Omental fat pad (tissue), 4 donors: Measurements from ENCODE around the gene COMTD1. TPM values are rescaled to one million over a fixed set of nuclear protein-coding genes. Genes with fewer than 3 reads are reported as not detected.

ENCODE experiments used
- ATAC-seq: fragments of 150-250 bp; one replicate; pipeline ENCODE4 v1.9.1; 2016; ENCODE audit warnings: mild to moderate bottlenecking, moderate library complexity; ENCODE audit not compliant: low FRiP score
- DNase-seq: peaks from one replicate; pipeline ENCODE4 v3.0.0-alpha.2; 2019; ENCODE audit warnings: low spot score
- CTCF ChIP-seq, 3 donors: fragments of 450-650 bp; IDR thresholded peaks; one replicate each; pipeline ENCODE4 v1.5.1; 2016 to 2017; ENCODE audit warnings: antibody characterized with exemption in 3 of 3, mild to moderate bottlenecking in 3 of 3, moderate library complexity in 2 of 3
- total RNA-seq, 4 donors: library from RNA; depleted of rRNA; stranded (reverse); fragments of >200 nt; gene quantifications; one replicate each; pipeline ENCODE4 v1.1.0, GENCODE V29; 2016

The COMTD1 gene
- total RNA-seq, 4 donors from 2014 or later = 16.1 to 30.6 (median 24.3) TPM

- no peak for TF ChIP-seq CTCF (IDR thresholded peaks at IDR 0.05)
- no peak for DNase-seq
- ATAC-seq = no peak
Measured at GRCh38 chr10:75260990-75261389, 25.2 kb upstream of the COMTD1 start.

DNA sequence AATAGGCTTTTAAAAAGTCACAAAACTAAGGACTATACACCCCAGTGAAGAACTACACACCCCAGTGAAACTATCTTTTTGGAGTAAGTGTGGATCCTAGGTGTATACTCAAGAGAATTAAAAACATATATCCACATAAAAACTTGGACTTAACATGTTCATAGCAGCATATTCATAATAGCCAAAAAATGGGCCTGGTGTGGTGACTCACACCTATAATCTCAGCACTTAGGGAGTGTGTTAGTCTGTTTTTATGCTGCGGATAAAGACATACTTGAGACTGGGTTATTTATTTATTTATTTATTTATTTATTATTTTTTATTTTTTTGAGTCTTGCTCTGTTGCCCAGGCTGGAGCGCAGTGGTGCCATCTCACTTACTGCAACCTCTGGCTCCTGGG lies 19.0 kb upstream of the COMTD1 start:
- no peak for ATAC-seq
- DNase-seq = no peak
- TF ChIP-seq CTCF (IDR thresholded peaks at IDR 0.05) = no peak

GRCh38 chr10:75253281-75254220 lies 17.8 kb upstream of the COMTD1 start:
- TF ChIP-seq CTCF (IDR thresholded peaks at IDR 0.05) = no peak
- ATAC-seq (no peak), DNase-seq (no peak)

GRCh38 chr10:75250934-75251333 lies 15.2 kb upstream of the COMTD1 start:
- no peak for TF ChIP-seq CTCF (IDR thresholded peaks at IDR 0.05)
- no peak for ATAC-seq
- no peak for DNase-seq

DNA sequence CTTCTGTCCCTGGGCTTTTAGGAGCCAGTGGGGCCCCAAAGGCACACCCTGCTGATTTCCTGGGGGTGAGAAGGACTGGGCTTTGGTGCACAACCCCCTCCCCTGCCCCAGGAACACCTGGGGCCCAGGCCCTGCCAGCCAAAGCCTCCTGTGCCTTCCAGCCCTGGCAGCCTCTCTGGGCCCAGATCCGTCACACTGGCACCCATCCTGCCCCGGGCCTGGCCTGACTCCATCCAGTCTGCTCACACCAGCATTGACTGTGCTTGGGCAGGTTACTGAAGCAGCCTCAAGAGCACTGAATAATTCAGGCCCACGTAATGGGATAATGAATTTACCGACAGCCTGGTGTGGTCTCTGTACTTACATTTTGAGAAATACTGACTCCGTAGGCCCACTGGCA lies 12.0 kb upstream of the COMTD1 start:
- no peak for DNase-seq
- no peak for TF ChIP-seq CTCF (IDR thresholded peaks at IDR 0.05)
- ATAC-seq = no peak

DNA sequence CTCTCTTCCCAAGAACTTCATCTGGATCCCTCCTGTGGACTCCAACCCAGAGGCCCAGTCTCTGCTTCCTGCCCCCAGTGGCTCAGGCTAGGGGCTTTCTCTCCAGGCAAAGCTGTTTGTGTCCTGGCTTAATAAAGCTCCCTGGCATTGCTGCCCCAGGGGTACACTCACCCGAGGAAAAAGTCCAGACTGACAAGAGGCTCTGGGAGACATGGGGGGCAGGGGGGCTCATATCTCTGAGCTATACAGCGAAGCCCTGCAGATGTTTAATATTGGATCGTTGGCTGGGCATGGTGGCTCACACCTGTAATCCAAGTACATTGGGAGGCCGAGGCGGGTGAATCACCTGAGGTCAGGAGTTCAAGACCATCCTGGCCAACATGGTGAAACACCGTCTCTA lies 10.7 kb upstream of the COMTD1 start:
- TF ChIP-seq CTCF (IDR thresholded peaks at IDR 0.05) = no peak
- DNase-seq (no peak), ATAC-seq (no peak)
